Hepatocyte (in vitro differentiated cells): ENCODE measurements around the gene ZMYND8. TPM values are rescaled to one million over a fixed set of nuclear protein-coding genes. Genes with fewer than 3 reads are reported as not detected.

ENCODE experiments used
- DNase-seq: peaks from one replicate; pipeline ENCODE4 v3.0.0-alpha.2; 2016; ENCODE audit warnings: low spot score
- H2AFZ ChIP-seq: fragments of 200-600 bp; sonication (generic); 2 replicates; pipeline ENCODE4 v1.6.0; 2016; ENCODE audit warnings: antibody characterized with exemption, mild to moderate bottlenecking
- H3K27ac ChIP-seq: fragments of 200-600 bp; sonication (generic); 2 replicates; pipeline ENCODE4 v1.5.1; 2016; ENCODE audit warnings: mild to moderate bottlenecking
- H3K27me3 ChIP-seq: fragments of 200-600 bp; sonication (generic); 2 replicates; pipeline ENCODE4 v1.6.1; 2016
- H3K36me3 ChIP-seq: fragments of 200-600 bp; sonication (generic); replicated peaks from 2 replicates; pipeline ENCODE4 v1.5.1; 2016; ENCODE audit warnings: low read depth; ENCODE audit not compliant: insufficient read depth
- H3K4me1 ChIP-seq: fragments of 200-600 bp; sonication (generic); 2 replicates; pipeline ENCODE4 v1.5.1; 2016; ENCODE audit warnings: mild to moderate bottlenecking, moderate library complexity; ENCODE audit not compliant: insufficient read depth
- H3K4me2 ChIP-seq: fragments of 200-600 bp; sonication (generic); 2 replicates; pipeline ENCODE4 v1.6.0; 2016
- H3K4me3 ChIP-seq: fragments of 200-600 bp; sonication (generic); 2 replicates; pipeline ENCODE4 v1.5.1; 2016; ENCODE audit warnings: mild to moderate bottlenecking
- H3K79me2 ChIP-seq: fragments of 200-600 bp; sonication (generic); 2 replicates; pipeline ENCODE4 v1.6.0; 2017; ENCODE audit warnings: mild to moderate bottlenecking
- H3K9me2 ChIP-seq: fragments of 200-600 bp; sonication (generic); replicated peaks from 2 replicates; pipeline ENCODE4 v1.6.0; 2017; ENCODE audit warnings: mild to moderate bottlenecking; ENCODE audit not compliant: insufficient read depth
- H3K9me3 ChIP-seq: fragments of 200-600 bp; sonication (generic); 2 replicates; pipeline ENCODE4 v1.5.1; 2016; ENCODE audit warnings: low read depth, mild to moderate bottlenecking
- H4K20me1 ChIP-seq: fragments of 200-600 bp; sonication (generic); 2 replicates; pipeline ENCODE4 v1.6.0; 2016; ENCODE audit warnings: mild to moderate bottlenecking; ENCODE audit not compliant: insufficient read depth, poor library complexity, severe bottlenecking
- CTCF ChIP-seq: fragments of 200-600 bp; sonication (generic); IDR thresholded peaks from 2 replicates; pipeline ENCODE4 v1.5.1; 2016; ENCODE audit warnings: antibody characterized with exemption, mild to moderate bottlenecking; ENCODE audit not compliant: poor library complexity
- EZH2 ChIP-seq: fragments of 200-600 bp; sonication (generic); IDR thresholded peaks from 2 replicates; pipeline ENCODE4 v1.6.1; 2016; ENCODE audit warnings: antibody characterized with exemption, mild to moderate bottlenecking, borderline replicate concordance
- EZH2phosphoT487 ChIP-seq: fragments of 200-600 bp; sonication (generic); IDR thresholded peaks from one replicate; pipeline ENCODE4 v1.6.1; 2018; ENCODE audit warnings: antibody characterized with exemption, mild to moderate bottlenecking, low read depth, moderate library complexity; ENCODE audit not compliant: unreplicated experiment, severe bottlenecking
- WGBS: methylation state at CpG from one replicate; pipeline ENCODE4 v1.1.6; 2016; ENCODE audit warnings: low lambda C conversion rate; ENCODE audit errors: missing lambda C conversion rate; 5-methylcytosine and 5-hydroxymethylcytosine counted together
- polyA plus RNA-seq: library from polyadenylated mRNA; unstranded; fragments of >200 nt; fragmentation: Nextera tagmentation; extraction: Ambion mirVana; gene quantifications from 2 replicates; pipeline ENCODE4 v1.2.1, GENCODE V29; 2016
- total RNA-seq: library from RNA; depleted of rRNA; stranded (reverse); fragments of >200 nt; gene quantifications from 2 replicates; pipeline ENCODE4 v1.2.3, GENCODE V29; 2014

The ZMYND8 gene
- total and polyA plus RNA-seq, 2 experiments from 2014 or later = 30.3 to 34.3 TPM

DNA sequence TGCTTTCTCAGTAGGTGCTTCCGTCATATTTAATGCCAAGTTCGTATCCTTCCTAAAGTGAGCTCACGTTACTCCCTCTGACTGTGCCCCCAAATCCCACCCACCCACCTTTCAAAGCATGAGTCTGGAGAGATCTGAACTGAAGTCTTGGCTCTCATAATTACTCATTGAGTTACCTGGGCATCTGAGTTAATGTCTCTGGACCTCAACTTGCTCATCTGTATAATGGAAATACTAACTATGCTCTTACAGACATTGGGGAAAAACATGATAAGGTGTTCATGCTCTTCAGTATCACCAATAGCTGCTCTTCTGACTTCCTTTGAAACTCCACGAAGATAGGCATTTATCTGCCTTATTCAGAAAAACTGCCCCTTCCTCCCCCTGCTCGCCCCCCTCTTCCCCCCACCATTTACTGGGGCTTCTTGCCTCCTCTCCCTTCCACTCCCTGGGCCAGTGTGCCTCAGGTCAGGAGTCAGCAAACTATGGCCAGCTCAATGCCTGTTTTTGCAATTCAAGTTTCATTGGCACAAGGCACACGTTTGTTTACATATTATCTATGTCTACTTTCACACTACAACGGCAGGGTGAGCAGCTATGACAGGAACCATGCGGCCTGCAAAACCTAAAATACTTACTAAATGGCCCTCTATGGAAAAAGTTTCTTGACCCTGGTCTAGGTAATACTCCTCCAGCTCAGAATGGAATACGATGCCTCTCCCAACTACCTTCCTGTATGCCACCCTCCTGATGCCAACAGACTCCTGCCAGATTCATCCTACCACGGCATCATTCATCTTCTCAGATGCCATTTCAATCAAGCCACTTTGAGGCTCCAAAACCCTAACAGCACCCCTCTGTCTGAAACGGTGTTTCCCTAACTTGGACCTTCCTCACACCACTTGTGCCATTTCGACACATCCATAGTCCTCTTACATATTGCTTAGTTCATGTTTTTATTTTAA is 138.7 kb downstream of the ZMYND8 start:
- WGBS = 89% methylated on average over 12 of the region's 12 CpGs
- peaks cover 3% of the 10 kb centered on the region for H4K20me1 ChIP-seq
- no peak overlapping the region for H3K27ac ChIP-seq
- peaks cover 2% of the 10 kb centered on the region for H3K36me3 ChIP-seq
- H3K4me3 ChIP-seq = no peak overlapping the region
- no peaks in the 10 kb centered on the region for H3K27me3 ChIP-seq
- H3K79me2 ChIP-seq = peaks cover 12% of the 10 kb centered on the region
- DNase-seq = no peak
- no peaks in the 10 kb centered on the region for H3K4me1 ChIP-seq
- H3K4me2 ChIP-seq = no peak overlapping the region
- no peaks in the 10 kb centered on the region for H3K9me3 ChIP-seq
- H2AFZ ChIP-seq = no peak overlapping the region
- no peaks in the 10 kb centered on the region for H3K9me2 ChIP-seq
- TF ChIP-seq EZH2 = no peak
- TF ChIP-seq CTCF = no peak
- no peak for TF ChIP-seq EZH2phosphoT487

GRCh38 chr20:47216819-47217410 is 139.6 kb downstream of the ZMYND8 start:
- no peak overlapping the region for H2AFZ ChIP-seq
- H3K9me2 ChIP-seq = no peaks in the 10 kb centered on the region
- WGBS = 88% methylated on average over 7 of the region's 7 CpGs
- no peaks in the 10 kb centered on the region for H3K36me3 ChIP-seq
- H3K4me2 ChIP-seq = no peak overlapping the region
- no peak overlapping the region for H3K4me3 ChIP-seq
- H3K27me3 ChIP-seq = no peaks in the 10 kb centered on the region
- H3K79me2 ChIP-seq = peaks cover 11% of the 10 kb centered on the region
- H3K9me3 ChIP-seq = no peaks in the 10 kb centered on the region
- no peak overlapping the region for H3K27ac ChIP-seq
- no peaks in the 10 kb centered on the region for H3K4me1 ChIP-seq
- no peak for TF ChIP-seq EZH2phosphoT487
- TF ChIP-seq EZH2 = no peak
- TF ChIP-seq CTCF = no peak
- no peak for DNase-seq
- H4K20me1 ChIP-seq = peaks cover 3% of the 10 kb centered on the region

DNA sequence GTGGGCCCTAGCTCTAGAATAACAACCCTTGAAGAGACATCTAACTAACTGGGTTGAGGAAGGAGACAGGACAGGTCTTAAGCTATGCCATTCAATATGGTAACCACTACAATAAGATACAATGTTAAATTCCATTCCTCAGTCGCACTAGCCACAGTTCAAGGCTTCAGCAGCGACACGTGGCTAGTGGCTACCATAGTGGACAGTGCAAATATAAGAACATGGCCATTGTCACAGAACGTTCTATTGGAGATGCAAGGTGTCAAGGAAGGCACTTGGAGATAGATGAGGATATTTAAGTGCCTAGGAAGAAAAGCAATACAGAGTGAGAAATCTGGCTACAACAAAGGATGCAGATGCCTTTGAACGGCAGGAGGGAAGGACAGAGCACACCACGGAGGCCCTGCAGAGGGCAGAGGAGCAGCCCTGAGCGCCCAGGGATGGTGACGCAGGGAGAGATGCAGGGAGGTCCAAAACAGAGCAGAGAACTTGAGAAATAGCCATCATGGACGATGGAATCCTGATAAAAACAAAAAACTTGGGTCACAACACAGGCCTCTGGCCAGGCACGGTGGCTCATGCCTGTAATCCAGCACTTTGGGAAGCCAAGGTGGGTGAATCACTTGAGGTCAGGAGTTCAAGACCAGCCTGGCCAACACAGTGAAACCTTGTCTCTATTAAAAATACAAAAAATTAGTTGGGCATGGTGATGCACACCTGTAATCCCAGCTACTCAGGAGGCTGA is 140.7 kb downstream of the ZMYND8 start:
- TF ChIP-seq EZH2 = no peak
- no peak for TF ChIP-seq CTCF
- Histone ChIP-seq H3K9me3 (no peaks in the 10 kb centered on the region), H4K20me1 (peaks cover 3% of the 10 kb centered on the region), H3K4me3 (no peak overlapping the region), H3K79me2 (peaks cover 11% of the 10 kb centered on the region), H3K4me1 (no peaks in the 10 kb centered on the region), H3K27ac (no peak overlapping the region), H3K27me3 (no peaks in the 10 kb centered on the region), H2AFZ (no peak overlapping the region), H3K4me2 (no peak overlapping the region), H3K36me3 (no peaks in the 10 kb centered on the region), H3K9me2 (no peaks in the 10 kb centered on the region)
- WGBS = 92% methylated on average over 10 of the region's 10 CpGs
- DNase-seq = no peak
